OCI-LY7 (cell line): ENCODE measurements around the gene ALK. TPM values are rescaled to one million over a fixed set of nuclear protein-coding genes. Genes with fewer than 3 reads are reported as not detected.

ENCODE experiments used
- BruUV-seq: library from RNA; stranded (reverse); fragments of 400-500 nt; replicated peaks from 2 replicates; lab custom pipeline; 2021; lab: Mats Ljungman, UMichigan
- CTCF ChIA-PET: fragments of 300-600 bp; sonication (Branson Sonifier 250); formaldehyde crosslinking; loops from one replicate; lab custom pipeline; 2022; ENCODE audit warnings: antibody characterized with exemption; ENCODE audit not compliant: unreplicated experiment; lab: Charles Lee
- POLR2A ChIA-PET: fragments of 300-600 bp; sonication (Branson Sonifier 250); formaldehyde crosslinking; loops from one replicate; lab custom pipeline; 2022; ENCODE audit warnings: antibody characterized with exemption; lab: Charles Lee
- DNase-seq: peaks from one replicate; pipeline ENCODE4 v3.0.0-alpha.2; 2015; ENCODE audit warnings: low spot score
- H2AFZ ChIP-seq: fragments of 200-600 bp; sonication (generic), shearing (Covaris generic); 2 replicates; pipeline ENCODE4 v1.6.1; 2014; ENCODE audit warnings: mild to moderate bottlenecking, antibody characterized with exemption, low read length, moderate library complexity
- H3K27ac ChIP-seq: fragments of 200-600 bp; sonication (generic); 2 replicates; pipeline ENCODE4 v1.5.1; 2014; ENCODE audit warnings: mixed run types, low read depth, mild to moderate bottlenecking, moderate library complexity, low read length, inconsistent platforms; ENCODE audit not compliant: poor library complexity, severe bottlenecking
- H3K36me3 ChIP-seq: fragments of 200-600 bp; sonication (generic); 2 replicates; pipeline ENCODE4 v1.6.1; 2014; ENCODE audit warnings: mild to moderate bottlenecking, antibody characterized with exemption, low read length, moderate library complexity, mixed read lengths; ENCODE audit not compliant: insufficient read depth
- H3K4me1 ChIP-seq: fragments of 200-600 bp; sonication (generic); 2 replicates; pipeline ENCODE4 v1.5.1; 2014; ENCODE audit warnings: mild to moderate bottlenecking, low read length; ENCODE audit not compliant: insufficient read depth, poor library complexity, severe bottlenecking
- H3K4me2 ChIP-seq: fragments of 200-600 bp; sonication (generic); 2 replicates; pipeline ENCODE4 v1.6.1; 2014; ENCODE audit warnings: mild to moderate bottlenecking, low read length
- H3K4me3 ChIP-seq: fragments of 200-600 bp; sonication (generic); 2 replicates; pipeline ENCODE4 v1.5.1; 2014; ENCODE audit warnings: mild to moderate bottlenecking, low read depth, low read length; ENCODE audit not compliant: poor library complexity, severe bottlenecking
- H3K79me2 ChIP-seq: fragments of 200-600 bp; sonication (generic); 2 replicates; pipeline ENCODE4 v1.6.1; 2016; ENCODE audit warnings: low read depth, mild to moderate bottlenecking, low read length, moderate library complexity, mixed read lengths; ENCODE audit not compliant: insufficient read depth
- H3K9me2 ChIP-seq: fragments of 200-600 bp; sonication (generic); 2 replicates; pipeline ENCODE4 v1.6.1; 2016; ENCODE audit warnings: mild to moderate bottlenecking, low read length, mixed read lengths; ENCODE audit not compliant: insufficient read depth
- H3K9me3 ChIP-seq: fragments of 200-600 bp; sonication (generic); 2 replicates; pipeline ENCODE4 v1.6.1; 2014; ENCODE audit warnings: mild to moderate bottlenecking, mixed run types, low read length, mixed read lengths
- H4K20me1 ChIP-seq: fragments of 200-600 bp; sonication (generic); 2 replicates; pipeline ENCODE4 v1.6.1; 2014; ENCODE audit warnings: mild to moderate bottlenecking, antibody characterized with exemption, low read length, moderate library complexity, mixed read lengths; ENCODE audit not compliant: insufficient read depth
- EZH2phosphoT487 ChIP-seq: fragments of 200-600 bp; sonication (generic); IDR thresholded peaks from 2 replicates; pipeline ENCODE4 v1.6.1; 2018; ENCODE audit warnings: low read depth, borderline replicate concordance, mild to moderate bottlenecking, mixed run types, antibody characterized with exemption, low read length, moderate library complexity, mixed read lengths
- intact Hi-C: fragments of 100-400 bp; cut with micrococcal nuclease; formaldehyde crosslinking; loops from one replicate; pipeline ENCODE4 v1.10.0; 2022; ENCODE audit not compliant: unreplicated experiment
- total RNA-seq, 2 experiments: library from RNA; depleted of rRNA in 1 of 2; stranded (reverse); fragments of >200 nt in 1 of 2; shearing (Covaris generic) in 1 of 2; gene quantifications; 2 replicates each; pipeline ENCODE4 v1.2.3, GENCODE V29; 2014 to 2022
- TF ChIP-seq, protein P1 (sequence below): fragments of 200-600 bp; sonication (generic); conservative IDR thresholded peaks from 2 replicates; pipeline ENCODE4 v1.5.1; 2014; ENCODE audit warnings: mild to moderate bottlenecking, antibody characterized with exemption, low read length, moderate library complexity, mixed read lengths

Gene ALK
- total RNA-seq, 2 experiments from 2014 or later, result 0.09 TPM; not detected in 1

DNA sequence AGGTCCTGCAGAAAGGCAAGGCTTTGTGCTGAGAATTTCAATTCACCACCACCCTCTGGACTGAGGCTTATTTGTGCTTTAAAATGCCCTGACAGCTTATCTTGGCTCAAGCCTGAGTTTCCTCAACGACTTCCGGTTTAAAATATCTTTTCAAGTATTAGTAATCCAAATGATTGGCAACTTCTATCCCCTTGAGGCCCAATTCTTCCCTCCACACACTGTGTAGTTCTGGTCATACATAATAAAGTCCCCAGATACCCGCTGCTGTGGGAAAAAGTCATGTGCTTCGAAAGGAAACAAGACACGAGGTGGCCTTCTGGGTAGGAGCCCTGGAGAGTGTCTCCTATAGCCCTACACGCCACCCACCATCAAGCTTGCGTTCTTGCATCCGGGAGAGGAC lies 393.4 kb downstream of the ALK start:
- ChIA-PET CTCF (no interaction called here), POLR2A (no interaction called here)
- Histone ChIP-seq H3K9me2 (no peaks in the 10 kb centered on the region), H2AFZ (no peak overlapping the region), H3K4me2 (no peak overlapping the region), H3K4me1 (no peaks in the 10 kb centered on the region), H3K9me3 (no peaks in the 10 kb centered on the region), H3K4me3 (no peak overlapping the region), H3K36me3 (no peaks in the 10 kb centered on the region), H4K20me1 (no peaks in the 10 kb centered on the region), H3K27ac (no peak overlapping the region), H3K79me2 (no peaks in the 10 kb centered on the region)
- no peak for DNase-seq
- no peak for TF ChIP-seq EZH2phosphoT487
- TF ChIP-seq, protein P1, sequence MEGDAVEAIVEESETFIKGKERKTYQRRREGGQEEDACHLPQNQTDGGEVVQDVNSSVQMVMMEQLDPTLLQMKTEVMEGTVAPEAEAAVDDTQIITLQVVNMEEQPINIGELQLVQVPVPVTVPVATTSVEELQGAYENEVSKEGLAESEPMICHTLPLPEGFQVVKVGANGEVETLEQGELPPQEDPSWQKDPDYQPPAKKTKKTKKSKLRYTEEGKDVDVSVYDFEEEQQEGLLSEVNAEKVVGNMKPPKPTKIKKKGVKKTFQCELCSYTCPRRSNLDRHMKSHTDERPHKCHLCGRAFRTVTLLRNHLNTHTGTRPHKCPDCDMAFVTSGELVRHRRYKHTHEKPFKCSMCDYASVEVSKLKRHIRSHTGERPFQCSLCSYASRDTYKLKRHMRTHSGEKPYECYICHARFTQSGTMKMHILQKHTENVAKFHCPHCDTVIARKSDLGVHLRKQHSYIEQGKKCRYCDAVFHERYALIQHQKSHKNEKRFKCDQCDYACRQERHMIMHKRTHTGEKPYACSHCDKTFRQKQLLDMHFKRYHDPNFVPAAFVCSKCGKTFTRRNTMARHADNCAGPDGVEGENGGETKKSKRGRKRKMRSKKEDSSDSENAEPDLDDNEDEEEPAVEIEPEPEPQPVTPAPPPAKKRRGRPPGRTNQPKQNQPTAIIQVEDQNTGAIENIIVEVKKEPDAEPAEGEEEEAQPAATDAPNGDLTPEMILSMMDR, result no peak
- no TSS peak for BruUV-seq
- intact Hi-C loops, result no loop called here

DNA sequence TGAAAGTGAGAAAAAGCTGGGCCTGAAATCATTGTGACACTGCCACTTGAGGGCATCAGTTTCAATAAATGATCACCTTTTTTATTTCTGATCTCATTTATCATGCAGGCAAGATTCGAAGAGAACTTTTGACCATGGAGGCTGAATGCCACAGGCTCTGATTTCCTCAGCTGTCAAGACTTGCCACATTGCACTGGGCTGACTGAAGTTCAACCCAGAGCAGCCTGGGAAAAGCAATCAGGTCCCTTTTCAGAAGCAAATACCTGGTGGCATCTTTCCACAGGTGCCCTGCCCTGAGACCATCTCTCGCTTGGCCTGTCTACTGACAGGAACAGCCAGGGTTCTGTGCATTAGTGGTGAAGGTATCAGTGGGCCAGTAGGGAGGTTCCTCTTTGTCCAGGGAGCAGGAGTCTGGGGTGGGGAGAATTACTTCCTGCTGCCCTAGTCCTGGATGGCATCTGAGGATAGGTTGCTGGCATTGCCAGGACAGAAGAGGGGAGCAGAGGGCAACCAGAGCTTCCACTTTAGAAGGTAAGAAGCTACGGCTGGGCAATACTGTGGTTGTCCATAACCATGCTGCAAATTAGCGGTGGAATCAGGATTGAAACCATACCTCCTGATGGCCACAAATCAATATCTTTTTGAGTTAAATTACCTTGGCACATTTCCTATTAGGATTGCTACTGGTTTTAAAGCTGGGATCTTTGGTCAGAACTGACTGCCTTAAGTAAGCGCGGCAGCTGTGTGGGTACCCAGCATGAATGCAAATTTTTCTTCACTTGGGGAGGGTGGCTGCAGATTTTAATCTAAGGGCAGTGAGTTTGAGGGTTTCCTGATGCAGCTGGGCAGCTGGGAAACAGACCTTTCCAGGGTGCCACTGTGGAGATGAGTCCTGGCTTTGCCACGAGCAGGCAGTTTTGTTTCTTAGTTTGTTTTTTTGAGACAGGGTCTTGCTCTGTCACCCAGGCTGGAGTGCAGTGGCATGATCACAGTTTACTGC lies 394.5 kb downstream of the ALK start:
- H3K4me3 ChIP-seq, result no peak overlapping the region
- no peak overlapping the region for H2AFZ ChIP-seq
- no peaks in the 10 kb centered on the region for H3K9me2 ChIP-seq
- no peak for TF ChIP-seq EZH2phosphoT487
- TF ChIP-seq, protein P1, result no peak
- ChIA-PET POLR2A (interaction anchor here (0.8 kb wide), 1 partner anchor 39 kb away, joined by 3 read pairs; no protein-coding TSS in a partner anchor), CTCF (no interaction called here)
- intact Hi-C loops, result no loop called here
- no peak for DNase-seq
- H3K4me2 ChIP-seq, result no peak overlapping the region
- H3K36me3 ChIP-seq, result no peaks in the 10 kb centered on the region
- no peaks in the 10 kb centered on the region for H3K9me3 ChIP-seq
- H4K20me1 ChIP-seq, result no peaks in the 10 kb centered on the region
- H3K27ac ChIP-seq, result no peak overlapping the region
- H3K79me2 ChIP-seq, result no peaks in the 10 kb centered on the region
- H3K4me1 ChIP-seq, result no peaks in the 10 kb centered on the region
- no TSS peak for BruUV-seq

- no peaks in the 10 kb centered on the region for H4K20me1 ChIP-seq
- no peaks in the 10 kb centered on the region for H3K9me2 ChIP-seq
- POLR2A ChIA-PET, result no interaction called here
- no peak for DNase-seq
- CTCF ChIA-PET, result interaction anchor here (0.6 kb wide), 1 partner anchor 46 kb away, joined by 4 read pairs; no protein-coding TSS in a partner anchor
- BruUV-seq, result no TSS peak
- no peak overlapping the region for H3K27ac ChIP-seq
- no peaks in the 10 kb centered on the region for H3K4me1 ChIP-seq
- H3K36me3 ChIP-seq, result no peaks in the 10 kb centered on the region
- no peak overlapping the region for H3K4me3 ChIP-seq
- no peak overlapping the region for H3K4me2 ChIP-seq
- intact Hi-C loops, result no loop called here
- no peaks in the 10 kb centered on the region for H3K79me2 ChIP-seq
- no peaks in the 10 kb centered on the region for H3K9me3 ChIP-seq
- H2AFZ ChIP-seq, result no peak overlapping the region
- no peak for TF ChIP-seq EZH2phosphoT487
- TF ChIP-seq, protein P1, result no peak
Observed at GRCh38 chr2:29525921-29526320, 395.5 kb downstream of the ALK start.
